ENCODE data around the gene GIT2.

Gene GIT2

GRCh38 chr12:109963330-109963729, 32.8 kb downstream of the GIT2 start:
- H3K4me2 ChIP-seq (ENCODE audit: low read length): no peak overlapping the region
- TF ChIP-seq CTCF (IDR thresholded peaks at IDR 0.05): no peak
- no peak overlapping the region for H3K9ac ChIP-seq
- H3K36me3 ChIP-seq (ENCODE audit: control insufficient read depth, insufficient read depth, low read length): no peaks in the 10 kb centered on the region
- no peak overlapping the region for H3K4me3 ChIP-seq (ENCODE audit: low read depth, low read length)
- H3K9me3 ChIP-seq (ENCODE audit: control insufficient read depth, low read length): no peaks in the 10 kb centered on the region
- H3K27me3 ChIP-seq (ENCODE audit: control insufficient read depth, insufficient read depth, low read length): no peaks in the 10 kb centered on the region
- H3K27ac ChIP-seq: no peak overlapping the region
- peaks cover 2% of the 10 kb centered on the region for H3K79me2 ChIP-seq
- H3K4me1 ChIP-seq: no peaks in the 10 kb centered on the region
- no peak overlapping the region for H2AFZ ChIP-seq

- H3K36me3 ChIP-seq (ENCODE audit: control insufficient read depth, insufficient read depth, low read length): no peaks in the 10 kb centered on the region
- H3K27me3 ChIP-seq (ENCODE audit: control insufficient read depth, insufficient read depth, low read length): no peaks in the 10 kb centered on the region
Observed at GRCh38 chr12:109962398-109962797, 33.8 kb downstream of the GIT2 start.

GRCh38 chr12:109961612-109962011, 34.6 kb downstream of the GIT2 start:
- Histone ChIP-seq H3K9ac (no peak overlapping the region), H3K4me2 (ENCODE audit: low read length) (no peak overlapping the region), H3K27me3 (ENCODE audit: control insufficient read depth, insufficient read depth, low read length) (no peaks in the 10 kb centered on the region), H3K4me1 (no peaks in the 10 kb centered on the region), H3K36me3 (ENCODE audit: control insufficient read depth, insufficient read depth, low read length) (no peaks in the 10 kb centered on the region), H3K4me3 (ENCODE audit: low read depth, low read length) (no peak overlapping the region), H3K27ac (no peak overlapping the region), H3K79me2 (peaks cover 2% of the 10 kb centered on the region), H3K9me3 (ENCODE audit: control insufficient read depth, low read length) (no peaks in the 10 kb centered on the region), H2AFZ (no peak overlapping the region)
- no peak for TF ChIP-seq CTCF (IDR thresholded peaks at IDR 0.05)

More at GRCh38 chr12:109962398-109962797, 33.8 kb downstream of the GIT2 start:
- H2AFZ ChIP-seq: no peak overlapping the region
- no peak for TF ChIP-seq CTCF (IDR thresholded peaks at IDR 0.05)
- no peak overlapping the region for H3K4me3 ChIP-seq (ENCODE audit: low read depth, low read length)
- no peaks in the 10 kb centered on the region for H3K9me3 ChIP-seq (ENCODE audit: control insufficient read depth, low read length)
- H3K4me2 ChIP-seq (ENCODE audit: low read length): no peak overlapping the region
- no peak overlapping the region for H3K27ac ChIP-seq
- H3K9ac ChIP-seq: no peak overlapping the region
- no peaks in the 10 kb centered on the region for H3K4me1 ChIP-seq
- peaks cover 2% of the 10 kb centered on the region for H3K79me2 ChIP-seq

- no peaks in the 10 kb centered on the region for H3K4me1 ChIP-seq
- no peaks in the 10 kb centered on the region for H3K9me3 ChIP-seq (ENCODE audit: control insufficient read depth, low read length)
- TF ChIP-seq CTCF (IDR thresholded peaks at IDR 0.05): no peak
- H3K79me2 ChIP-seq: peaks cover 2% of the 10 kb centered on the region
- H2AFZ ChIP-seq: no peak overlapping the region
- no peak overlapping the region for H3K9ac ChIP-seq
- no peaks in the 10 kb centered on the region for H3K27me3 ChIP-seq (ENCODE audit: control insufficient read depth, insufficient read depth, low read length)
- H3K4me2 ChIP-seq (ENCODE audit: low read length): no peak overlapping the region
- H3K36me3 ChIP-seq (ENCODE audit: control insufficient read depth, insufficient read depth, low read length): no peaks in the 10 kb centered on the region
- H3K27ac ChIP-seq: no peak overlapping the region
- no peak overlapping the region for H3K4me3 ChIP-seq (ENCODE audit: low read depth, low read length)
Observed at GRCh38 chr12:109961201-109961600, 35.0 kb downstream of the GIT2 start.

- Histone ChIP-seq H2AFZ (no peak overlapping the region), H3K27ac (no peak overlapping the region), H3K36me3 (ENCODE audit: control insufficient read depth, insufficient read depth, low read length) (no peaks in the 10 kb centered on the region), H3K79me2 (no peaks in the 10 kb centered on the region), H3K27me3 (ENCODE audit: control insufficient read depth, insufficient read depth, low read length) (no peaks in the 10 kb centered on the region), H3K9me3 (ENCODE audit: control insufficient read depth, low read length) (no peaks in the 10 kb centered on the region), H3K4me3 (ENCODE audit: low read depth, low read length) (no peak overlapping the region), H3K4me1 (no peaks in the 10 kb centered on the region), H3K4me2 (ENCODE audit: low read length) (no peak overlapping the region), H3K9ac (no peak overlapping the region)
- TF ChIP-seq CTCF (IDR thresholded peaks at IDR 0.05): no peak
Observed at GRCh38 chr12:109959411-109960093, 36.6 kb downstream of the GIT2 start.
